MM.1S (cell line): ENCODE data around the gene SLC9A5.
A peak's percentile ranks its signal among the peaks of the same experiment; 100 is the strongest.

Experiments
- DNase-seq: peaks from one replicate; pipeline ENCODE4 v3.0.0-alpha.2; 2015
- H2AFZ ChIP-seq: fragments of 300-600 bp; sonication (generic); 2 replicates; pipeline ENCODE4 v1.6.0; 2016; ENCODE audit warnings: antibody characterized with exemption, low read length
- H3F3A ChIP-seq: fragments of 300-600 bp; sonication (generic); 2 replicates; pipeline ENCODE4 v1.6.1; 2016; ENCODE audit warnings: mild to moderate bottlenecking, antibody characterized with exemption, low read length, moderate library complexity, mixed read lengths; ENCODE audit not compliant: insufficient read depth
- H3K27ac ChIP-seq: fragments of 300-600 bp; sonication (generic); 2 replicates; pipeline ENCODE4 v1.5.1; 2016; ENCODE audit warnings: mild to moderate bottlenecking, low read length
- H3K27me3 ChIP-seq: fragments of 300-600 bp; sonication (generic); replicated peaks from 2 replicates; pipeline ENCODE4 v1.6.0; 2016; ENCODE audit warnings: low read length; ENCODE audit not compliant: insufficient read depth
- H3K36me3 ChIP-seq: fragments of 300-600 bp; sonication (generic); replicated peaks from 2 replicates; pipeline ENCODE4 v1.6.1; 2016; ENCODE audit warnings: mild to moderate bottlenecking, low read length, mixed read lengths; ENCODE audit not compliant: insufficient read depth
- H3K4me1 ChIP-seq: fragments of 300-600 bp; sonication (generic); 2 replicates; pipeline ENCODE4 v1.6.1; 2016; ENCODE audit warnings: low read length, mixed read lengths
- H3K4me2 ChIP-seq: fragments of 300-600 bp; sonication (generic); 2 replicates; pipeline ENCODE4 v1.6.0; 2016; ENCODE audit warnings: low read depth, low read length
- H3K4me3 ChIP-seq: fragments of 300-600 bp; sonication (generic); 2 replicates; pipeline ENCODE4 v1.5.1; 2016; ENCODE audit warnings: low read length, mixed read lengths
- H3K79me2 ChIP-seq: fragments of 300-600 bp; sonication (generic); 2 replicates; pipeline ENCODE4 v1.6.1; 2016; ENCODE audit warnings: mixed run types, low read length, mixed read lengths
- H3K9ac ChIP-seq: fragments of 300-600 bp; sonication (generic); 2 replicates; pipeline ENCODE4 v1.6.1; 2016; ENCODE audit warnings: low read length, mixed read lengths
- H3K9me2 ChIP-seq: fragments of 300-600 bp; sonication (generic); replicated peaks from 2 replicates; pipeline ENCODE4 v1.6.1; 2016; ENCODE audit warnings: mild to moderate bottlenecking, low read length, mixed read lengths; ENCODE audit not compliant: insufficient read depth
- H3K9me3 ChIP-seq: fragments of 300-600 bp; sonication (generic); replicated peaks from 2 replicates; pipeline ENCODE4 v1.6.1; 2016; ENCODE audit warnings: mild to moderate bottlenecking, low read length, mixed read lengths; ENCODE audit not compliant: insufficient read depth
- H4K20me1 ChIP-seq: fragments of 300-600 bp; sonication (generic); 2 replicates; pipeline ENCODE4 v1.6.1; 2016; ENCODE audit warnings: mild to moderate bottlenecking, low read length, moderate library complexity, mixed read lengths; ENCODE audit not compliant: insufficient read depth
- EZH2 ChIP-seq: fragments of 300-600 bp; sonication (generic); optimal IDR thresholded peaks from 2 replicates; pipeline ENCODE3; 2017; ENCODE audit warnings: low read depth, mild to moderate bottlenecking, antibody characterized with exemption, low read length, mixed read lengths
- EZH2phosphoT487 ChIP-seq: fragments of 300-600 bp; sonication (generic); IDR thresholded peaks from 2 replicates; pipeline ENCODE4 v1.6.1; 2018; ENCODE audit warnings: antibody characterized with exemption, low read length
- TF ChIP-seq, protein P1 (sequence below): fragments of 300-600 bp; sonication (generic); IDR thresholded peaks from 2 replicates; pipeline ENCODE4 v1.5.1; 2016; ENCODE audit warnings: antibody characterized with exemption, low read length, mixed read lengths

Gene SLC9A5

DNA sequence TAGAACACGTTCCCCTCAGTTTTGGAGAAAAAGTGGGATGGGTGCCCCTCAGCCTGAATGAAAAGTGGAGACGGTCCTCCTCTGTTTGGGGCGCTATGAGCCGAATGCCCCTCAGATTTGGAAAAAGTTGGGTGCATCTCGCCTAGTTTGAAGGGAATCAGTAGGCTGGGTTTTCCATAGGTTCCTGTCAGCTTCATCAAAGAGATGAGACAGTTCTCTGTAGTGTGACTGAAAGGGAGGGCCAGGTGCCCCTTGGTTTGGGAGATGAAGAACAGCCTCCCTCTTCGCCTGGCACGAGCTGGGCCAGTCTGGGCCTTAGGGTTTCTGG is 742 bp upstream of the SLC9A5 start:
- Histone ChIP-seq H3K4me1 (peaks cover 36% of the 10 kb centered on the region), H3K4me3 (peak overlapping the region; percentile 93), H2AFZ (peak overlapping the region; percentile 94)

DNA sequence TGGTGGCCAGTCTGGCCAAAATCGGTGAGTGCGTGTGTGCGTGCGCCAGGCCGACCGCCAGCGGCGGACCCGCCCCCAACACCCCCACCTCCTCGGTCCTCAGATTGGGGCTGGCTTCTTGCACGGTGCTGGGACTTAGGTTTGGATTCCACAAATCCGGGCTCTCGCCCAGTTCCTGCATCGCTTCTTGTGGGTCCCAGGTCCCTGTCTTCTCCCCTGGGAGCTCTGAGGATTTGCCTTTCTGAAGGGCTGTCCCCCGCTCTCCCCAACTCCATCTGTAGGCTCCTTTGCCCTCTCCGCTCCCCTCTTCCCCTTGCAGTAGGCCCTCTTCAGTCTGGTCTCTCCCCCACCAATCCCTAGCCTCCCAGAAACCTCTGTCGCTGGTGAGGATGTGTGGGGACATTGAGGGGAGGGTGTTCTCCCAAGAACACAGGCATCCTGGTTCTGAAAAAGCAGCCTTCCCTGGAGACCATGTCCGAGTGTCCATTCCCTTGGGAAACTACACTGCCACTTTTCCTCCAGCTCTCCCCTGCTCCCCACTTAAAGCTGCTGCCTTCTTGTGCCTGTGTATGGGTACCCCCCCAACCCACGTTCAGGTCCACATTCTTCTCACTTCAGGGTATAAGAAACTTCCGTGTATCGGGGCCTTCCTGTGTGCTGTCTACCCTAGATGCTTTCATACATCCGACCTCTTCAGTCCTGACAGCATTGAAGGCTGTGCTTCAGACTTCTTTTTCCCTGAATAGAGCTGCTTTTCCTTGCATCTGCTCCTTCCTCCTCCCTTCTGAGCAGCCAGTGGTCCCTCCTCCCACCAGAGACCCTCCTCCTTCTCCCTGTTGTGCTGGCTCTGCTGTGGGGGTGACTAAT is 632 bp downstream of the SLC9A5 start:
- no peaks in the 10 kb centered on the region for H4K20me1 ChIP-seq
- H3K79me2 ChIP-seq, result peaks cover 14% of the 10 kb centered on the region
- peak overlapping the region; percentile 93 for H3K4me3 ChIP-seq
- peaks cover 35% of the 10 kb centered on the region for H3F3A ChIP-seq
- H3K27me3 ChIP-seq, result peaks cover 18% of the 10 kb centered on the region
- DNase-seq, result no peak
- H3K36me3 ChIP-seq, result no peaks in the 10 kb centered on the region
- H3K4me2 ChIP-seq, result peak overlapping the region; percentile 79
- peaks cover 24% of the 10 kb centered on the region for H3K4me1 ChIP-seq
- H3K9me2 ChIP-seq, result no peaks in the 10 kb centered on the region
- H3K9me3 ChIP-seq, result no peaks in the 10 kb centered on the region
- H3K9ac ChIP-seq, result no peak overlapping the region
- TF ChIP-seq EZH2phosphoT487, result no peak
- TF ChIP-seq EZH2, result no peak
- TF ChIP-seq, protein P1, sequence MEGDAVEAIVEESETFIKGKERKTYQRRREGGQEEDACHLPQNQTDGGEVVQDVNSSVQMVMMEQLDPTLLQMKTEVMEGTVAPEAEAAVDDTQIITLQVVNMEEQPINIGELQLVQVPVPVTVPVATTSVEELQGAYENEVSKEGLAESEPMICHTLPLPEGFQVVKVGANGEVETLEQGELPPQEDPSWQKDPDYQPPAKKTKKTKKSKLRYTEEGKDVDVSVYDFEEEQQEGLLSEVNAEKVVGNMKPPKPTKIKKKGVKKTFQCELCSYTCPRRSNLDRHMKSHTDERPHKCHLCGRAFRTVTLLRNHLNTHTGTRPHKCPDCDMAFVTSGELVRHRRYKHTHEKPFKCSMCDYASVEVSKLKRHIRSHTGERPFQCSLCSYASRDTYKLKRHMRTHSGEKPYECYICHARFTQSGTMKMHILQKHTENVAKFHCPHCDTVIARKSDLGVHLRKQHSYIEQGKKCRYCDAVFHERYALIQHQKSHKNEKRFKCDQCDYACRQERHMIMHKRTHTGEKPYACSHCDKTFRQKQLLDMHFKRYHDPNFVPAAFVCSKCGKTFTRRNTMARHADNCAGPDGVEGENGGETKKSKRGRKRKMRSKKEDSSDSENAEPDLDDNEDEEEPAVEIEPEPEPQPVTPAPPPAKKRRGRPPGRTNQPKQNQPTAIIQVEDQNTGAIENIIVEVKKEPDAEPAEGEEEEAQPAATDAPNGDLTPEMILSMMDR, result no peak
- H2AFZ ChIP-seq, result no peak overlapping the region
- no peak overlapping the region for H3K27ac ChIP-seq

More for the DNA sequence above, 742 bp upstream of the SLC9A5 start:
- DNase-seq, result peak; percentile 10
- Histone ChIP-seq H3K9me2 (no peaks in the 10 kb centered on the region), H3K36me3 (no peaks in the 10 kb centered on the region), H4K20me1 (no peaks in the 10 kb centered on the region), H3K27me3 (peaks cover 18% of the 10 kb centered on the region), H3K9ac (peak overlapping the region; percentile 62; the same call in 1 of the 2 replicates), H3K27ac (no peak overlapping the region), H3K79me2 (peaks cover 28% of the 10 kb centered on the region), H3F3A (peaks cover 44% of the 10 kb centered on the region), H3K9me3 (no peaks in the 10 kb centered on the region), H3K4me2 (peak overlapping the region; percentile 79)
- no peak for TF ChIP-seq EZH2phosphoT487
- TF ChIP-seq, protein P1, result no peak
- TF ChIP-seq EZH2, result no peak

DNA sequence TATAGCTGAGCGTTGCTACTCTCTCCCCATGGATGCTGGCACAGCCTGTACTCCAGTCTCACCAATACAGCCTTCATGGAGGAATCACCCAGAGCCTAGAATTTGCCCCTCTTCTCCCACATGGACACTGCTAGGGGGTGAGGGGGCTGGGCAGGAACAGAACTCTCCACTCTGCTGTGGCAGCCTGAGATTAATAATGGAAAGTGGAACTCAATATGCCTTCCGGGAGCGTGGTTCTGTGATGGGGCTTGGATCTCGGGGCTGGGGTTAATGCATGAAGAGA is 1.2 kb downstream of the SLC9A5 start:
- no peak overlapping the region for H3K27ac ChIP-seq
- peaks cover 30% of the 10 kb centered on the region for H3F3A ChIP-seq

More for the DNA sequence above, 1.2 kb downstream of the SLC9A5 start:
- Histone ChIP-seq H3K79me2 (peaks cover 8% of the 10 kb centered on the region), H3K36me3 (no peaks in the 10 kb centered on the region), H3K4me2 (no peak overlapping the region), H4K20me1 (no peaks in the 10 kb centered on the region), H3K9me3 (no peaks in the 10 kb centered on the region), H3K4me3 (no peak overlapping the region), H3K9ac (no peak overlapping the region), H3K4me1 (peaks cover 18% of the 10 kb centered on the region), H3K27me3 (peaks cover 18% of the 10 kb centered on the region), H3K9me2 (no peaks in the 10 kb centered on the region), H2AFZ (no peak overlapping the region)
- TF ChIP-seq, protein P1, result no peak
- no peak for TF ChIP-seq EZH2phosphoT487
- no peak for TF ChIP-seq EZH2
- no peak for DNase-seq
